NB4 (cell line): Measurements from ENCODE around the gene NAB1.

Source experiments
- CTCF ChIP-seq: IDR thresholded peaks from one replicate; pipeline ENCODE4 v1.5.1; 2012; ENCODE audit warnings: low read depth, low read length
- MAX ChIP-seq: IDR thresholded peaks from 2 replicates; pipeline ENCODE4 v1.6.1; 2011; ENCODE audit warnings: low read depth, low read length
- MYC ChIP-seq: IDR thresholded peaks from 2 replicates; pipeline ENCODE4 v1.6.1; 2011; ENCODE audit warnings: low read depth, low read length
- POLR2A ChIP-seq: IDR thresholded peaks from 2 replicates; pipeline ENCODE4 v1.6.1; 2011; ENCODE audit warnings: mild to moderate bottlenecking; ENCODE audit not compliant: insufficient read length; ENCODE audit errors: extremely low read depth

GRCh38 chr2:190628591-190629319 is 20.1 kb upstream of the NAB1 start:
- no peak for TF ChIP-seq CTCF
- no peak for TF ChIP-seq POLR2A
- no peak for TF ChIP-seq MYC
- TF ChIP-seq MAX = no peak
